AG10803 (cell line): ENCODE data around the gene PIBF1.
"Not testable (repeated sequence)": the region's sequence is repeated elsewhere in the genome, so short reads cannot be mapped to it uniquely, and the experiment has no call there.

ENCODE experiments used
- DNase-seq: peaks from one replicate; pipeline ENCODE4 v3.0.0; 2010; ENCODE audit warnings: low read depth
- H3K4me3 ChIP-seq: 2 replicates; pipeline ENCODE4 v1.5.1; 2011; ENCODE audit warnings: mild to moderate bottlenecking, low read length, control low read depth
- TF ChIP-seq, protein P1 (sequence below): conservative IDR thresholded peaks from 2 replicates; pipeline ENCODE4 v1.5.1; 2011; ENCODE audit warnings: mild to moderate bottlenecking, low read length, control low read depth, inconsistent platforms

Gene PIBF1

DNA sequence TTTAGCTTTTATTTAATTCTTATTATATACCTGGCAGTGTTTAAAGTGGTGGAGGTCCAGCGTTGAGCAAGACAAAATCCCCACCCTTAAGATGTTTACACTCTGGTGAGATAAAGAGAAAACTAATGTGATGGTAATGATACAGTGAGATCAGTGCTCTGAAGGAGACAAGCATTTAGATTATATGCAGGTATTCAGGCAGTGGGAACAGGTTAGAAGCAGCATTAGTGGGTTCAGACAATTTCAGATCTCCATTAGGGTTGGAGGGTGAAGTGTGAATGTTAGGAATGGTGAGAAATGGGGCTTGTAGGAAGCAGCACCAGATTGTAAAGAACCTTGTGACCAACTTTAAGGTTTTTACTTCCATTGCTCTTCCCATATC, 39.0 kb downstream of the PIBF1 start:
- DNase-seq, result no peak
- H3K4me3 ChIP-seq, result no peak overlapping the region
- TF ChIP-seq, protein P1, sequence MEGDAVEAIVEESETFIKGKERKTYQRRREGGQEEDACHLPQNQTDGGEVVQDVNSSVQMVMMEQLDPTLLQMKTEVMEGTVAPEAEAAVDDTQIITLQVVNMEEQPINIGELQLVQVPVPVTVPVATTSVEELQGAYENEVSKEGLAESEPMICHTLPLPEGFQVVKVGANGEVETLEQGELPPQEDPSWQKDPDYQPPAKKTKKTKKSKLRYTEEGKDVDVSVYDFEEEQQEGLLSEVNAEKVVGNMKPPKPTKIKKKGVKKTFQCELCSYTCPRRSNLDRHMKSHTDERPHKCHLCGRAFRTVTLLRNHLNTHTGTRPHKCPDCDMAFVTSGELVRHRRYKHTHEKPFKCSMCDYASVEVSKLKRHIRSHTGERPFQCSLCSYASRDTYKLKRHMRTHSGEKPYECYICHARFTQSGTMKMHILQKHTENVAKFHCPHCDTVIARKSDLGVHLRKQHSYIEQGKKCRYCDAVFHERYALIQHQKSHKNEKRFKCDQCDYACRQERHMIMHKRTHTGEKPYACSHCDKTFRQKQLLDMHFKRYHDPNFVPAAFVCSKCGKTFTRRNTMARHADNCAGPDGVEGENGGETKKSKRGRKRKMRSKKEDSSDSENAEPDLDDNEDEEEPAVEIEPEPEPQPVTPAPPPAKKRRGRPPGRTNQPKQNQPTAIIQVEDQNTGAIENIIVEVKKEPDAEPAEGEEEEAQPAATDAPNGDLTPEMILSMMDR, result no peak

DNA sequence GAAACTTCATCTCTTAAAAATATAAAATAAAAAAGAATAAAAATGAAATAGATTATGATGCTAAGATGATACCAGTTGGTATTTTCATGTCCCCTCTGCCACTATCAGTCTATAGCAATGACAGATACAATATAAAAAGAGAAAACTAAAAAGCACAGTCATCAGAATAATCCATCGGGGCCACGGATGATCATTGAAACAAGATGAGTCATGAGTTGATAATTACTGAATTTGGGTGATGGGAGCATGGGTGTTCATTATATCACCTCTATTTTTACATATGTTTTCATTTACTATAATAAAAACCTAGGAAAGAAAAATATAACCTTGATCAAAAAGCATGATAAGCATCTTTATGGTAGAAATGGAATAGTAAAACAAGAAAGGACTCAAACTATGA, 41.1 kb downstream of the PIBF1 start:
- TF ChIP-seq, protein P1, result no peak
- DNase-seq, result no peak
- no peak overlapping the region for H3K4me3 ChIP-seq

GRCh38 chr13:72823724-72824123, 41.8 kb downstream of the PIBF1 start:
- TF ChIP-seq, protein P1, result no peak
- H3K4me3 ChIP-seq, result no peak overlapping the region
- DNase-seq, result no peak

- TF ChIP-seq, protein P1, result no peak
- DNase-seq, result no peak
- no peak overlapping the region for H3K4me3 ChIP-seq
These were observed 52.7 kb downstream of the PIBF1 start for GRCh38 chr13:72834601-72835000.

GRCh38 chr13:72839831-72840426, 58.0 kb downstream of the PIBF1 start:
- TF ChIP-seq, protein P1, result peak; percentile 74
- peak; percentile 40 for DNase-seq
- H3K4me3 ChIP-seq, result no peak overlapping the region

DNA sequence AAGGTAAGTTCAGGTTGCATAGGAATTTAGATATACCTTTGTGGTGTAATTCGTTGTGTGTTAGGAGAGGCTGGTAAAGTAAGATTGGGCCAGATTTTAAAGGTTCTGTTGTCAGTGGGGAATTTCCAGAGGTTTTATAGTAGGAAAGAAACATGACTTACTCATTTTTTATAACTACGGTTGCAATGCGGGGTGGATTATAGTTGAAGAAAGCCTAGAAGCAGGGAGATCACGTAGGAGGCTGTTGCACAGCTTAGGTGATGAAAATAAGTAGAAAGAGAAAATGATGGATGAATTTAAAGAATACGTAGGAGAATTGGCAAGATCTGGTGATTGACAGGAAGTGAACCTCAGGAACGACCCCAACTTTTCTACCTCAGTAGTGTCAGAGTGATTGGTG, 61.1 kb downstream of the PIBF1 start:
- TF ChIP-seq, protein P1, result no peak
- no peak for DNase-seq
- H3K4me3 ChIP-seq, result no peak overlapping the region

DNA sequence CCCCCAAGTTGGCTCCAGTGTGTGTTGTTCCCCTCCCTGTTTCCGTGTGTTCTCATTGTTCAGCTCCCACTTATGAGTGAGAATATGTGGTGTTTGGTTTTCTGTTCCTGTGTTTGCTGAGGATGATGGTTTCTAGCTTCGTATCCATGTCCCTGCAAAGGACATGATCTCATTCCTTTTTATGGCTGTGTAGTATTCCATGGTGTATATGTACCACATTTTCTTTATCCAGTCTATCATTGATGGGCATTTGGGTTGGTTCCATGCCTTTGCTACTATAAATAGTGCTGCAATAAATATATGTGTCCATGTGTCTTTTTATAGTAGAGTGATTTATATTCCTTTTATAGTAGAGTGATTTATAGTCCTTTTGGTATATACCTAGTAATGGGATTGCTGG, 63.2 kb downstream of the PIBF1 start:
- H3K4me3 ChIP-seq, DNase-seq: not testable (repeated sequence)

- no peak overlapping the region for H3K4me3 ChIP-seq
- TF ChIP-seq, protein P1, result no peak
- DNase-seq, result peak; percentile 44
These were observed 67.6 kb downstream of the PIBF1 start for GRCh38 chr13:72849571-72849970.
